BLaER1 (cell line): ENCODE measurements around the gene HEXA.
"Not testable (repeated sequence)": the region's sequence is repeated elsewhere in the genome, so short reads cannot be mapped to it uniquely, and the experiment has no call there.

Source experiments
- H3K27ac ChIP-seq: shearing (Covaris generic); formaldehyde crosslinking; 2 replicates; pipeline ENCODE4 v1.8.1; 2022
- H3K27me3 ChIP-seq: shearing (Covaris generic); formaldehyde crosslinking; 2 replicates; pipeline ENCODE4 v1.8.1; 2022
- H3K36me3 ChIP-seq: shearing (Covaris generic); formaldehyde crosslinking; 2 replicates; pipeline ENCODE4 v1.8.1; 2022
- H3K4me1 ChIP-seq: shearing (Covaris generic); formaldehyde crosslinking; 2 replicates; pipeline ENCODE4 v1.8.1; 2022
- H3K4me2 ChIP-seq: shearing (Covaris generic); formaldehyde crosslinking; 2 replicates; pipeline ENCODE4 v1.8.1; 2022
- H3K4me3 ChIP-seq: shearing (Covaris generic); formaldehyde crosslinking; 2 replicates; pipeline ENCODE4 v1.8.1; 2022
- H3K9ac ChIP-seq: shearing (Covaris generic); formaldehyde crosslinking; 2 replicates; pipeline ENCODE4 v1.8.1; 2022
- H3K9me3 ChIP-seq: shearing (Covaris generic); formaldehyde crosslinking; 2 replicates; pipeline ENCODE4 v1.8.1; 2022
- H4K20me1 ChIP-seq: shearing (Covaris generic); formaldehyde crosslinking; 2 replicates; pipeline ENCODE4 v1.8.1; 2022
- Cebpa-rat ChIP-seq: shearing (Covaris generic); IDR thresholded peaks from 2 replicates; pipeline ENCODE4 v1.8.1; 2022

The HEXA gene

DNA sequence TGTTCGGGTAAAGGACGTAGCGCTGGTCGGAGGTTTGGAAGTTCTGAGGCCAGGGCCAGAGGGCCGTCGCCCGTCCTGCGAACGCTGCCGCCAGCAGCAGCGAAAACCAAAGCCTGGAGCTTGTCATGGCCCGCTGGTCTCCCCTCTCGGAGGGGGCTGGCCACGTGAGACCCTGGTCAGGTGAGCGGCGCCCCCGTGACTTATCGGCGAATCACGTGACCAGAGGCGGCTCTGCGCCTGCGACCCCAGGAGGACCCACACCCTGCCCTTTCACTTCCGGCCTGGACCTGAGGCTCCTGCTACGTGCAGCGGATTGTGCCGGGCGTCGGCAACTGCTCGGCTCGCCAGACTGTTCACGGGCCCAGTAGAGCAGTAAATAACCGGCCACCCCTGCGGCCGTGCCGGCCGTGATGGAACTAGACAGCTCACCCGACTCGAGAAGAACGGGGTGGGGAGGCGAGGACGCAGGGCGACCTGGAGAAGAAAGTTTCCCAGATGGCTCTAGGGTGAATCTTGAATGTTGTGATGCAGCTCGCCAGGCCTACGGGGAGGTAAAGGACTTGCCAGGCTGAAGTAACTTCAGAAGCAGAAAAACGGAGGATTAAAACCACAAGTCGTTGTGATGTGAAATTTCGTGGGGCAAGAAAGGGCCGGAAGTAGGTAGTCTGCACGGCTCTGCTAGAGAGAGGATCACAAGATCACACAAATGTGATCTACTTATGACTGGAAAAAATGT lies at the start of gene HEXA:
Gene HEXA, minus strand, starts transcription at position 169 of the 736 bp plus-strand sequence. Its CDS starts 42 bp downstream, at position 127.
- H3K9ac ChIP-seq = peak within 1 kb of the TSS; percentile 91
- peak within 1 kb of the TSS; percentile 94 for H3K4me2 ChIP-seq
- no peaks in the 10 kb centered on the region for H3K27me3 ChIP-seq
- no peaks in the 10 kb centered on the region for H3K9me3 ChIP-seq
- H3K4me1 ChIP-seq = peaks cover 42% of the 10 kb centered on the region
- peaks cover 13% of the 10 kb centered on the region for H4K20me1 ChIP-seq
- peak within 1 kb of the TSS; percentile 90 for H3K4me3 ChIP-seq
- no peak for TF ChIP-seq Cebpa-rat
- peaks cover 23% of the 10 kb centered on the region; the same call in 1 of the 2 replicates for H3K36me3 ChIP-seq
- H3K27ac ChIP-seq = peak within 1 kb of the TSS; percentile 88

DNA sequence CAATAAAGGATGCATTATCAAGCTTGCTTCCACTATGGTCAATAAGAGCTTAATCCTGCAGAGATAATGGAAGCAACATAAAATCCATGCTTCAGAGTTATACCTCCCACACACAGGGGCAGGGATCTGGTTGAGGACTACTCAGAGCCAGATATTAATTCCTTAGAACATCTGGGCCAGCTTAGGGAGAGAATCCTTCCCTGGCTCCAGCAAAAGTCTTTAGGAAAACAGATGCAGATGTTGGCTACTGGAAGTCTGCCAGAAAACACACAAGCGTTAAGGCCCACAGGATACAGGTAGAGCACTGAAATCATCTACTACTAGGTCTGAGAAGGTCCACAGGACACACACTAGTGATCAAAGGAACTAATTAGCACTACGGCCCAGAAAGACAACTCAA lies 47.4 kb upstream of the HEXA start:
- no peak overlapping the region for H3K4me3 ChIP-seq

DNA sequence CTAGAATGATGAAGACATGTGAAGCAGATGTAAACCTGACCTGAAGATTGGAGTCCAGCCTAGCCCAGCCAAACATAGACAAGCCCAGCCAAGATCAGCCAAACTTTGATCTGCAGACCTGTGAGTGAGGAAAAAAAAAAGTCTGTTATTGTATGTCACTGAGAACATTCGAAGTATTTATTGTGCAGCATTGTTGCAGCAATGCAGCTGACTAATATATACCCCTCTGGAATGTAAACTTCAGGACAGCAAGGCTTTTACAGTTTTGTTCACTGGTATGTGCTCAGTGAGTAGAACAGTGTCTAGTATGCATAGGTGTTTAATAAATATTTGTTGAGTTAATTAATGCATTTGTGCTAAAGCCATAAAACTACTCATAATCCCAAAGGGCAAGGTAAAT lies 45.7 kb upstream of the HEXA start:
- no peak overlapping the region for H3K4me3 ChIP-seq
- H3K9ac ChIP-seq = no peak overlapping the region

More for the DNA sequence above, 47.4 kb upstream of the HEXA start:
- peaks cover 15% of the 10 kb centered on the region for H3K9me3 ChIP-seq
- no peak overlapping the region for H3K9ac ChIP-seq
- no peak overlapping the region for H3K4me2 ChIP-seq
- H3K27me3 ChIP-seq = no peaks in the 10 kb centered on the region
- no peak overlapping the region for H3K27ac ChIP-seq
- H3K36me3 ChIP-seq = no peaks in the 10 kb centered on the region
- TF ChIP-seq Cebpa-rat = no peak
- H4K20me1 ChIP-seq = no peaks in the 10 kb centered on the region
- peaks cover 17% of the 10 kb centered on the region for H3K4me1 ChIP-seq

DNA sequence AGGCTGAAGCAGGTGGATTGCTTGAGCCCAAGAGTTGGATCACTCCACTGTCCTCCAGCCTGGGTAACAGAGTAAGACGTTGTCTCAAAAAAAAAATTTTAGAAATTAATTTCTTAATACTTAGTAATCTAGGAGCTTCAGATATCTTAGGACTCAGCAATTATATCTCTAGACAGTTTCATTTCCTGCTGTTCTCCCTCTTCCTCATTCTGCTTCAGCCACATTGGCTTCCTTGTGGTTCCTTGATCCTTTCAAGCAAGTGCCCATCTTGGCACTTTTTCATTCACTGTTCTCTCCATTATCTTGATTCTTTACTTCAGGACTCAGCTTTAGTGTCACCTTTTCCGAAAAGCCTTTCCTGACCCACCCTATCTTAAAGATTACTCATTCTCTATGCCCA lies 44.8 kb upstream of the HEXA start:
- H3K4me3 ChIP-seq = no peak overlapping the region
- no peak for TF ChIP-seq Cebpa-rat

More for the DNA sequence above, 45.7 kb upstream of the HEXA start:
- no peak for TF ChIP-seq Cebpa-rat
- Histone ChIP-seq H3K4me1 (peaks cover 8% of the 10 kb centered on the region), H3K9me3 (0 out of 2 replicates have a peak, but pooled peaks cover under 1% of the 10 kb centered on the region), H3K27ac (no peak overlapping the region), H3K27me3 (no peaks in the 10 kb centered on the region), H3K4me2 (no peak overlapping the region), H3K36me3 (no peaks in the 10 kb centered on the region), H4K20me1 (no peaks in the 10 kb centered on the region)

DNA sequence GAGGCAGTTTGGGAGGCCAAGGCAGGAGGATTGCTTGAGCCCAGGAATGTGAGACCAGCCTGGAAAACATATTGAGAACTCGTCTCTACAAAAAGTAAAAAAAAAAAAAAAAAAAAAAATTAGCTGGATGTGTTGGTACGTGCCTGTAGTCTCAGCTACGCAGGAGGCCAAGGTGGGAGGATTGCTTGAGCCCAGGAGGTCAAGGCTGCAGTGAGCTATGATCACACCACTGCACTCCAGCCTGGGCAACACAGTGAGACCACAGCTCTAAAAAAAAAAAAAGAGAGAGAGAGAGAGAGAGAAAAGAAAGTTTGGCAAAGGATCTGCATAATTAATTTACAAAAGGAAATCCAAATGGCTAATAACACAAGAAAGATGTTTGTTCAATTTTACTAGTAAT lies 44.0 kb upstream of the HEXA start:
- not testable (repeated sequence) for H3K9ac ChIP-seq, H3K4me2 ChIP-seq

More for the DNA sequence above, 44.8 kb upstream of the HEXA start:
- no peak overlapping the region for H3K27ac ChIP-seq
- no peaks in the 10 kb centered on the region for H3K36me3 ChIP-seq
- H3K9ac ChIP-seq = no peak overlapping the region
- peak overlapping the region; percentile 18 for H3K4me2 ChIP-seq
- H3K9me3 ChIP-seq = no peaks in the 10 kb centered on the region
- no peaks in the 10 kb centered on the region for H4K20me1 ChIP-seq
- peaks cover 6% of the 10 kb centered on the region for H3K4me1 ChIP-seq
- no peaks in the 10 kb centered on the region for H3K27me3 ChIP-seq

DNA sequence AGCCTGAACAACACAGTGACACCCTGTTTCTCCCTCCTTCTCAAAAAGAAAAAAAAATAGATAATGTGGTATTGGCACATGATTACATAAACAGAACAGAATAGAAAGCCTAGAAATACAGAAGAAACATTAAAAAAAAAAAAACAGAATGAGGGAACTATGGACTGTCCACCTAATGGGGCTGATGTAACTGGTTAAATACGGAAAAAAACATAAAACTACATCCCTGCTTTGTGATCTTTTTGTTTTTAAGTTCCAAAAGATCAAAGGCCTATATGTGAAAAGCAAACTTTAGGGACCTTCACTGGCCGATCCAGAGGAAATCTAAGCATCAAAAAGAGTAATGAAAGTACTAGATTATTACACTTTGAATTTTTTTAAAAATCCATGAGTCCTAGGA lies 39.5 kb upstream of the HEXA start:
- H3K27me3 ChIP-seq = no peaks in the 10 kb centered on the region
- no peak overlapping the region for H3K9ac ChIP-seq
- H3K27ac ChIP-seq = no peak overlapping the region
- H3K4me2 ChIP-seq = no peak overlapping the region
- no peaks in the 10 kb centered on the region for H4K20me1 ChIP-seq
- no peaks in the 10 kb centered on the region for H3K36me3 ChIP-seq
- no peak for TF ChIP-seq Cebpa-rat
- peaks cover 2% of the 10 kb centered on the region for H3K4me1 ChIP-seq
- H3K9me3 ChIP-seq = peaks cover 11% of the 10 kb centered on the region
- H3K4me3 ChIP-seq = no peak overlapping the region

More for the DNA sequence above, 44.0 kb upstream of the HEXA start:
- not testable (repeated sequence) for H3K4me1 ChIP-seq, H3K27me3 ChIP-seq, H3K27ac ChIP-seq, H3K9me3 ChIP-seq, H4K20me1 ChIP-seq, H3K36me3 ChIP-seq, H3K4me3 ChIP-seq

DNA sequence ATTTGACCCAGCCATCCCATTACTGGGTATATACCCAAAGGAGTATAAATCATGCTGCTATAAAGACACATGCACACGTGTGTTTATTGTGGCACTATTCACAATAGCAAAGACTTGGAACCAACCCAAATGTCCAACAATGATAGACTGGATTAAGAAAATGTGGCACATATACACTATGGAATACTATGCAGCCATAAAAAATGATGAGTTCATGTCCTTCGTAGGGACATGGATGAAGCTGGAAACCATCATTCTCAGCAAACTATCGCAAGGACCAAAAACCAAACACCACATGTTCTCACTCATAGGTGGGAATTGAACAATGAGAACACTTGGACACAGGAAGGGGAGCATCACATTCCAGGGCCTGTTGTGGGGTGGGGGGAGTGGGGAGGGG lies 37.5 kb upstream of the HEXA start:
- H3K4me3 ChIP-seq, H3K36me3 ChIP-seq, H3K27ac ChIP-seq, H3K4me2 ChIP-seq, H3K27me3 ChIP-seq, H3K4me1 ChIP-seq, H4K20me1 ChIP-seq, H3K9ac ChIP-seq: not testable (repeated sequence)
- H3K9me3 ChIP-seq = peaks cover 11% of the 10 kb centered on the region

DNA sequence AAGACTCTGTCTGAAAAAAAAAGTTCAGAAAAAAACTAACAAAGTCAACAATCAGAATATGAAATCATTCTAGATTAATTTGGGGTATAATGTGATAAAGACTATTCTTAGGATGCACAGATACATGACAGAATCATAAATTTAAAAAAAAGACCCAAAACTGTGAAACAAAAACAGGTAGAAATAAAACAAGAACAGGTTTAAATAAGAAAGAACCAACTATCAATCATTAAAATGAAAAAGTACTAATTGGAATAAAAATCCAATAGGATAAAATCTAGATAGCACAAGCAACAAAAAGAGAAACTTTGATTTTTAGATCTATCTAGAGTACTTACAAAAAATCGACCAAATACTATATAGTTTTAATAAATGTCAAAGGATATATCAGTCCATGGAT lies 35.7 kb upstream of the HEXA start:
- TF ChIP-seq Cebpa-rat = no peak
- no peak overlapping the region for H3K27ac ChIP-seq

DNA sequence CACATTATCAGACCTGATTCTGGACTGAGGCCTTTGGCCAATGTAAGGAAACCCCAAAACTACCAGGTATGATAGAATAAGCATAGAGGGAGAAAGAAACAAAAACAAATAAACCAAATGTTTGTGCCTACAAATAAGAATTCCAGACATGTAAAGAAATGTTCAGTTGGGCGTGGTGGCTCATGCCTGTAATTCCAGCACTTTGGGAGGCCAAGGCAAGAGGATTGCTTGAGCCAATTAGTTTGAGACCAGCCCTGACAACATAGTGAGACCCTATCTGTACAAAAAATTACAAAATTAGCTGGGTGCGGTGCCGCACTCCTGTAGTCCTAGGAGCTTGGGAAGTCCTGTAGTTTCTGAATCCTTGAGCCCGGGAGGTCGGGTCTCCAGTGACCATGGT lies 35.3 kb upstream of the HEXA start:
- H3K27ac ChIP-seq = no peak overlapping the region
- TF ChIP-seq Cebpa-rat = no peak
- no peak overlapping the region for H3K4me2 ChIP-seq
- H3K36me3 ChIP-seq = no peaks in the 10 kb centered on the region
- H3K27me3 ChIP-seq = no peaks in the 10 kb centered on the region
- no peaks in the 10 kb centered on the region for H4K20me1 ChIP-seq
- H3K9ac ChIP-seq = no peak overlapping the region
- H3K4me1 ChIP-seq = no peaks in the 10 kb centered on the region
- no peak overlapping the region for H3K4me3 ChIP-seq
- peaks cover 11% of the 10 kb centered on the region for H3K9me3 ChIP-seq

More for the DNA sequence above, 35.7 kb upstream of the HEXA start:
- Histone ChIP-seq H3K27me3 (no peaks in the 10 kb centered on the region), H3K9ac (no peak overlapping the region), H3K4me1 (no peaks in the 10 kb centered on the region), H3K4me2 (no peak overlapping the region), H3K9me3 (peaks cover 11% of the 10 kb centered on the region), H3K4me3 (no peak overlapping the region), H3K36me3 (no peaks in the 10 kb centered on the region), H4K20me1 (no peaks in the 10 kb centered on the region)

DNA sequence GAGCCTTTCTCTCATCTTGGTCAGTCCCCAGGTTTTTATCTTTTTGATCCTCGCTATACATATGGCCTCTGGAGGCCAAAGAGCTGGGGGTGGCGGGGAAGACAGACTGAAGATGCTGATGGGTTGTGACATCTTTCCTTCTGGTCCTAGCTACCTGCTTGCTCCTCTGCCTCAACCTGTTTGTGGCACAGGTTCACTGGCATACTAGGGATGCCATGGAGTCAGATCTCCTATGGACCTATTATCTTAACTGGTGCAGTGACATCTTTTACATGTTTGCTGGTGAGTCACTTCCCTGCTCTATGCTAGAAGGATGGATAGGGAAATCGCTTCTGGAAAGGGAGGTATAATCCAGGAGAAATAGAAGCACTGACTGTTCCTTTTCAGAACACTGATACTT lies 31.1 kb upstream of the HEXA start:
- H4K20me1 ChIP-seq = no peaks in the 10 kb centered on the region
- no peak overlapping the region for H3K27ac ChIP-seq
- H3K4me2 ChIP-seq = no peak overlapping the region
- H3K9ac ChIP-seq = no peak overlapping the region
- peaks cover 8% of the 10 kb centered on the region for H3K9me3 ChIP-seq
- no peaks in the 10 kb centered on the region for H3K36me3 ChIP-seq
- no peak overlapping the region for H3K4me3 ChIP-seq
- no peaks in the 10 kb centered on the region for H3K27me3 ChIP-seq
- H3K4me1 ChIP-seq = no peaks in the 10 kb centered on the region
- TF ChIP-seq Cebpa-rat = no peak

DNA sequence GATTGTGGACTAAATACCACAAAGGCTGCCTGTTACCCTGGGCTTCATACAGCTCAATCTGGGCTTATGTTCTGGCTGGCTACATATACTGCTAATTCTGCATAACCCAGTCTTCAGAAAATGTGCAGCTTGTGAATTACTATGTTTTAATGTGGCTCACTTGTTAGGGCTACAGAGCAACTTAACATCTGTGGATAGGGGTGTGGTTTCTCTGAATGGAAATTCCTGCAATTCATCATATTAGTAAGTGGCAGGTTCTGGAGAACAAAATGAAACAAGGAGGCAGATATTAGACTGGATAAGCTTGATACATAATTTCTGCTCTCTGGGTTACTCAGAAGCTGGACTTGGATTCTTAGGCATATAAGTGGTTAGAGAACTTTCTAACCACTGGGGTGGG lies 29.0 kb upstream of the HEXA start:
- Histone ChIP-seq H3K27me3 (no peaks in the 10 kb centered on the region), H3K9ac (no peak overlapping the region), H3K27ac (no peak overlapping the region), H4K20me1 (no peaks in the 10 kb centered on the region), H3K4me1 (no peaks in the 10 kb centered on the region), H3K4me2 (no peak overlapping the region), H3K4me3 (no peak overlapping the region), H3K9me3 (no peaks in the 10 kb centered on the region), H3K36me3 (no peaks in the 10 kb centered on the region)
- TF ChIP-seq Cebpa-rat = no peak
